BE2C (cell line): ENCODE results near the gene KLHL22.

Experiments used
- DNase-seq: peaks from one replicate; pipeline ENCODE4 v3.0.0-alpha.2; 2020
- H3K27me3 ChIP-seq: fragments of 250-450 bp; sonication (Bioruptor Pico); 2 replicates; pipeline ENCODE4 v1.5.1; 2020; ENCODE audit warnings: mild to moderate bottlenecking
- H3K36me3 ChIP-seq: fragments of 250-450 bp; sonication (Bioruptor Pico); 2 replicates; pipeline ENCODE4 v1.5.1; 2020; ENCODE audit warnings: mild to moderate bottlenecking
- H3K4me1 ChIP-seq: fragments of 250-450 bp; sonication (Bioruptor Pico); 2 replicates; pipeline ENCODE4 v1.5.1; 2020
- H3K4me3 ChIP-seq: 2 replicates; pipeline ENCODE4 v1.5.1; 2011; ENCODE audit warnings: low read depth, low read length
- H3K9me3 ChIP-seq: fragments of 250-450 bp; sonication (Bioruptor Pico); 2 replicates; pipeline ENCODE4 v1.5.1; 2020
- CTCF ChIP-seq: IDR thresholded peaks from 2 replicates; pipeline ENCODE4 v1.5.1; 2012; ENCODE audit warnings: mild to moderate bottlenecking, low read depth, low read length

The KLHL22 gene

GRCh38 chr22:20425566-20426258 lies 69.9 kb downstream of the KLHL22 start:
- DNase-seq = no peak
- H3K4me1 ChIP-seq = peaks cover 26% of the 10 kb centered on the region
- no peak overlapping the region for H3K4me3 ChIP-seq
- 0 out of 2 replicates have a peak, but pooled peaks cover 3% of the 10 kb centered on the region for H3K36me3 ChIP-seq
- H3K9me3 ChIP-seq = no peaks in the 10 kb centered on the region
- no peak for TF ChIP-seq CTCF
- no peaks in the 10 kb centered on the region for H3K27me3 ChIP-seq

- Histone ChIP-seq H3K27me3 (no peaks in the 10 kb centered on the region), H3K36me3 (0 out of 2 replicates have a peak, but pooled peaks cover 3% of the 10 kb centered on the region), H3K4me3 (no peak overlapping the region), H3K4me1 (peaks cover 26% of the 10 kb centered on the region), H3K9me3 (no peaks in the 10 kb centered on the region)
- DNase-seq = no peak
- TF ChIP-seq CTCF = no peak
Measured at GRCh38 chr22:20424932-20425565, 70.5 kb downstream of the KLHL22 start.

GRCh38 chr22:20424568-20424931 lies 71.0 kb downstream of the KLHL22 start:
- 0 out of 2 replicates have a peak, but pooled peaks cover 3% of the 10 kb centered on the region for H3K36me3 ChIP-seq
- DNase-seq = no peak
- H3K27me3 ChIP-seq = no peaks in the 10 kb centered on the region
- H3K9me3 ChIP-seq = no peaks in the 10 kb centered on the region
- H3K4me1 ChIP-seq = peaks cover 26% of the 10 kb centered on the region
- H3K4me3 ChIP-seq = no peak overlapping the region
- no peak for TF ChIP-seq CTCF

GRCh38 chr22:20423906-20424551 lies 71.6 kb downstream of the KLHL22 start:
- DNase-seq = no peak
- Histone ChIP-seq H3K9me3 (no peaks in the 10 kb centered on the region), H3K27me3 (no peaks in the 10 kb centered on the region), H3K4me1 (peaks cover 26% of the 10 kb centered on the region), H3K4me3 (no peak overlapping the region), H3K36me3 (0 out of 2 replicates have a peak, but pooled peaks cover 3% of the 10 kb centered on the region)
- no peak for TF ChIP-seq CTCF

- peak; percentile 53 for DNase-seq
- no peak for TF ChIP-seq CTCF
- Histone ChIP-seq H3K4me3 (no peak overlapping the region), H3K36me3 (no peaks in the 10 kb centered on the region), H3K27me3 (no peaks in the 10 kb centered on the region), H3K9me3 (no peaks in the 10 kb centered on the region), H3K4me1 (peaks cover 26% of the 10 kb centered on the region)
Measured at GRCh38 chr22:20423008-20423905, 72.3 kb downstream of the KLHL22 start.
